Gastrocnemius medialis (tissue), 4 donors: ENCODE results near the gene ZNF445.

Experiments
- POLR2A ChIP-seq, 2 donors: fragments of 450-650 bp; IDR thresholded peaks; one replicate each; pipeline ENCODE4 v1.6.1; 2017; ENCODE audit warnings: antibody characterized with exemption in 2 of 2, mild to moderate bottlenecking in 2 of 2, moderate library complexity in 2 of 2
- TF ChIP-seq, protein P1 (sequence below), 5 experiments: fragments of 450-650 bp in 3 of 5; fragments of 200-600 bp in 2 of 5; sonication (generic) in 2 of 5; IDR thresholded peaks in 4 of 5; conservative IDR thresholded peaks in 1 of 5; 1 replicate in 4 of 5; 2 replicates in 1 of 5; pipeline ENCODE4 v1.5.1; 2016 to 2019; ENCODE audit warnings: antibody characterized with exemption in 5 of 5, mild to moderate bottlenecking in 3 of 5, moderate library complexity in 3 of 5

DNA sequence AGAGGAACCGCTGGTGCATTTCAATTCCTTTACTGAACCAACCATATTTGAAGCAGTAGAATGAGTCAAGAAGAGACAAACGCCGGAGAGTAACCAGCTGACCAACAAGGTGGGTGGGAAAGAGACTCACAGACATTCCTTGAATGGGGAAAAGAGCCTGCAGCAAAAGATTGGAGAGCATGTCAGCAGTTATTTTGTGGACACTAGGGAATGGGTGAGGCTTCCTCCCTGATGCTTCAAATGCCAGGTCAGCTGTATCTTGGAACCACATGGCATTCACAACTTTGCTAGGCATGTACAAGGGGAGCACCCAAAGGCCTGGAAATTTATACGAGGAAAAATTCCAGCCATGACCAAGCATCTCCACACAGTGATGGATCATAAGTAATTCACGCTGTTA is 47.6 kb upstream of the ZNF445 start:
- no peak for TF ChIP-seq POLR2A (IDR thresholded peaks at IDR 0.05)
- TF ChIP-seq, protein P1, sequence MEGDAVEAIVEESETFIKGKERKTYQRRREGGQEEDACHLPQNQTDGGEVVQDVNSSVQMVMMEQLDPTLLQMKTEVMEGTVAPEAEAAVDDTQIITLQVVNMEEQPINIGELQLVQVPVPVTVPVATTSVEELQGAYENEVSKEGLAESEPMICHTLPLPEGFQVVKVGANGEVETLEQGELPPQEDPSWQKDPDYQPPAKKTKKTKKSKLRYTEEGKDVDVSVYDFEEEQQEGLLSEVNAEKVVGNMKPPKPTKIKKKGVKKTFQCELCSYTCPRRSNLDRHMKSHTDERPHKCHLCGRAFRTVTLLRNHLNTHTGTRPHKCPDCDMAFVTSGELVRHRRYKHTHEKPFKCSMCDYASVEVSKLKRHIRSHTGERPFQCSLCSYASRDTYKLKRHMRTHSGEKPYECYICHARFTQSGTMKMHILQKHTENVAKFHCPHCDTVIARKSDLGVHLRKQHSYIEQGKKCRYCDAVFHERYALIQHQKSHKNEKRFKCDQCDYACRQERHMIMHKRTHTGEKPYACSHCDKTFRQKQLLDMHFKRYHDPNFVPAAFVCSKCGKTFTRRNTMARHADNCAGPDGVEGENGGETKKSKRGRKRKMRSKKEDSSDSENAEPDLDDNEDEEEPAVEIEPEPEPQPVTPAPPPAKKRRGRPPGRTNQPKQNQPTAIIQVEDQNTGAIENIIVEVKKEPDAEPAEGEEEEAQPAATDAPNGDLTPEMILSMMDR (IDR thresholded peaks at IDR 0.05 in 4 of 5, conservative IDR thresholded peaks at IDR 0.05 in 1 of 5): no peak
